Amniotic stem cell (primary cell): ENCODE results near the gene RAB12.
"Not testable (repeated sequence)": the region's sequence is repeated elsewhere in the genome, so short reads cannot be mapped to it uniquely, and the experiment has no call there.

Experiments
- DNase-seq: peaks from one replicate; lab custom pipeline; 2025; lab: John Stamatoyannopoulos, UW

RAB12 gene

DNA sequence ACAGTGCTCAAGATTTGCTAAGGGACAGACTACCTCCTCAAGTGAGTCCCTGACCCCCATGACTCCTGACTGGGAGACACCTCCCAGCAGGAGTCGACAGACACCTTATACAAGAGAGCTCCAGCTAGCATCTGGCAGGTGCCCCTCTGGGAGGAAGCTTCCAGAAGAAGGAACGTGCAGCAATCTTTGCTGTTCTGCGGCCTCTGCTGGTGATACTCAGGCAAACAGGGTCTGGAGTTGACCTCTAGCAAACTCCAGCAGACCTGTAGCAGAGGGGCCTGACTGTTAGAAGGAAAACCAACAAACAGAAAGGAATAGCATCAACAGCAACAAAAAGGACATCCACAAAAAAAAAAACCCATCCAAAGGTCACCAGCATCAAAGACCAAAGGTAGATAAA lies 38.1 kb downstream of the RAB12 start:
- DNase-seq = not testable (repeated sequence)

GRCh38 chr18:8651478-8652261 lies 42.4 kb downstream of the RAB12 start:
- not testable (repeated sequence) for DNase-seq

GRCh38 chr18:8654503-8655451 lies 45.5 kb downstream of the RAB12 start:
- no peak for DNase-seq

DNA sequence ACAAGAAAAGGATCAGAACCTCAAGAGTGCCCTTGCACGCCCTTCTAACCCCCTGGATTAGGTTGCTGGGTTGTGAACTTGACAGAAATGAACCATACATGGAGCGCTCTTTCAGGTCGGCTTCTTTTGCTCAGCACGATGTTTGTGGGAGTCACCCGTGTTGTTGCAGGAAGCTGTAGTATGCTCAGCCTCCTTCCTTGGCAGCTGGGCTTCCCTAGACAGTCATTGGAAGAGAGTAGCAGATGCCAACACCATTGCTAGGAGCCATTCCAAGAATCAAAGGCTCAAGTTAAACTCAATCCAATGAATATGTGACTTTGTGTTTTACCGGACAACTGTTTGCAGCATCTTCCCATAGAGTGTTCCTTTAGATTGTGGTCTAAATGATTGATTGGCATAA lies 47.0 kb downstream of the RAB12 start:
- DNase-seq = no peak

- no peak for DNase-seq
These were observed 48.0 kb downstream of the RAB12 start for GRCh38 chr18:8657050-8657820.

DNA sequence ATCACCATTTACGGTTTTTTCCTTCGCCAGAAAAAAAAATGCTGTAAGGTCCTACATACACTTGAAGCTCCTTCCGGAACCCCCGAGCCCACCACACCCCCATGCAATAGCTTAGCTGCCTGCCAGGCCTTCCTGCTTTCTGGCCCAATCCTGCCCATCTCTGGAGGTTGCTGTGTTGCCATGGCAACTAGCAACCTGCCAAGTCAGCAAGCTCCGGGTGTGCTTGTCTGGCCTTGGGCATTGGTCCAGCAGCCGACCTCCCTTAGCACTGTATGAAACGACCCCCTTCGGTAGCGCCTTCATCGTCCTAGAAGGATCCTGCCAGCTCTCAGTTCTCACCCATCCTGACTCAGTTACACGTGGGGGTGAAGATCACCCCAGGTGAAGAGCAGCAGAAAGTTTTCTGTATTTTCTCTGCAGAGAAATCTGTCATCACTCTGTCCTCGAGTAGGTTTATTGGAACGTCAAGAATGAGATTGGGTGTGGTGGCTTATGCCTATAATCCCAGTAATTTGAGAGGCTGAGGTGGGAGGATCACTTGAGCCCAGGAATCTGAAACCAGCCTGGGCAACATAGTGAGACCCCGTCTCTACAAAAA lies 48.7 kb downstream of the RAB12 start:
- no peak for DNase-seq

DNA sequence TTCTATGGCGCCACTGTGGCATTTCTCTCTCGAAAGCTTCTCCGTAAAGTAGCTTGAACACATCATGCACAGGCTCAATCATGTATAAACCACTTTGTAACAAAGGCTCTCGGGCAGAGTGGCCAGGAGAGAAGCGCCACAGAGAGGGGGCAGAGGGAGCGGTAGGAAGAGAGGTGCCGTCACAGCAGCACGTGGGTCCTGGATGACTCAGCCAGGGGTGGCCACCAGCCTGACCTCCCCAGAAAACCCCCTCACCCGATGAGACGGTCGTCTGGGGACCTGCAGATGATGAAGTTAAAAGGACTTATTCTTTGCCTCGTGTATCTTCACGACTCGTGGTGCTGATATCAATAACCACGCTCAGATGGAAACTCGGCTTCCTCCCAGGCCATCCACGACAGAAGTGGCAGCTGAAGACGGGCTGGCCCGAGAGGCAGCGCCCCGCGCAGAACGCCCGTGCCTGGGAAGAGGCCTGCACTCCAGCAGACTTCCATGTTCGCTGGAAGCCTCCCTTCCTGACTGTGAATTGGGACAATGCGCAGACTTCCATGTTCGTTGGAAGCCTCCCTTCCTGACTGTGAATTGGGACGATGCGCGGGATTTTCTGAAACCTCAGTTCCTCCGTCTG lies 49.7 kb downstream of the RAB12 start:
- DNase-seq = no peak

GRCh38 chr18:8659609-8660242 lies 50.5 kb downstream of the RAB12 start:
- DNase-seq = no peak

DNA sequence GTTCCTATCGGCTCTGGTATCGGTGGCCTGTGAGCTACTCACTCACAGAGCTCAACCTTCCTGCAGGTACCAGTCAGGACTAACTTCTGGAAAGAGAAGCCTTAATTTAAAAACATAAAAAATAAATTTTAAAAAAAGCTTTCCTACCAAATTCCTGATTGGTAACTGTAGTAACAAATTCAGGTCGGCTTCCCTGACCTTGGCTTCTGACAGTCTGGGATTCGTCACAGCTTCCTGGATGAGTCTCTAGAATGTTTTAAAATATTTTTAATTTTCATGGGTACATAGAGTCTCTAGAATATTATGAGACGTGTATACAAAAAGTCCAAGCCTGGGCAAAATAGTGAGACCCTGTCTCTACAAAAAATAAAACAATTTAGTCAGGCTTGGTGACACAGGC lies 51.1 kb downstream of the RAB12 start:
- no peak for DNase-seq

- DNase-seq = no peak
These were observed 52.7 kb downstream of the RAB12 start for GRCh38 chr18:8661754-8662559.

GRCh38 chr18:8662560-8663255 lies 53.5 kb downstream of the RAB12 start:
- no peak for DNase-seq

DNA sequence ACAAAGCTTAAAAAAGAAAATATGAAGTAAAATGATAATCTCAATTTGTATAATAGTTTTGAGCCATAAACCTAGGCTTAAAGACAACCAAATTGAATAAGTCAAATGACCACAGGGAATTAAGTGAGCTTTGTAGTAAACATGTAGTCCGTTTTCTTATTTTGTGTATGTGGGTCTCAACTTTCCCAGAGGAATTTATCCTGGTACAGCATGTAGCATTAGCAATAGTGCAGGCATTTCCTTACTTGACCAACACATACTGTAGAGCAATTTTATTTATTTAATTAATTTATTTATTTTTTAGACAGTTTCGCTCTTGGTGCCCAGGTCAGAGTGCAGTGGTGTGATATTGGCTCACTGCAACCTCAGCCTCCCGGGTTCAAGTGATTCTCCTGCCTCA lies 58.6 kb downstream of the RAB12 start:
- DNase-seq = no peak

- no peak for DNase-seq
These were observed 59.1 kb downstream of the RAB12 start for GRCh38 chr18:8668381-8668780.

- no peak for DNase-seq
These were observed 60.3 kb downstream of the RAB12 start for GRCh38 chr18:8669571-8669970.

DNA sequence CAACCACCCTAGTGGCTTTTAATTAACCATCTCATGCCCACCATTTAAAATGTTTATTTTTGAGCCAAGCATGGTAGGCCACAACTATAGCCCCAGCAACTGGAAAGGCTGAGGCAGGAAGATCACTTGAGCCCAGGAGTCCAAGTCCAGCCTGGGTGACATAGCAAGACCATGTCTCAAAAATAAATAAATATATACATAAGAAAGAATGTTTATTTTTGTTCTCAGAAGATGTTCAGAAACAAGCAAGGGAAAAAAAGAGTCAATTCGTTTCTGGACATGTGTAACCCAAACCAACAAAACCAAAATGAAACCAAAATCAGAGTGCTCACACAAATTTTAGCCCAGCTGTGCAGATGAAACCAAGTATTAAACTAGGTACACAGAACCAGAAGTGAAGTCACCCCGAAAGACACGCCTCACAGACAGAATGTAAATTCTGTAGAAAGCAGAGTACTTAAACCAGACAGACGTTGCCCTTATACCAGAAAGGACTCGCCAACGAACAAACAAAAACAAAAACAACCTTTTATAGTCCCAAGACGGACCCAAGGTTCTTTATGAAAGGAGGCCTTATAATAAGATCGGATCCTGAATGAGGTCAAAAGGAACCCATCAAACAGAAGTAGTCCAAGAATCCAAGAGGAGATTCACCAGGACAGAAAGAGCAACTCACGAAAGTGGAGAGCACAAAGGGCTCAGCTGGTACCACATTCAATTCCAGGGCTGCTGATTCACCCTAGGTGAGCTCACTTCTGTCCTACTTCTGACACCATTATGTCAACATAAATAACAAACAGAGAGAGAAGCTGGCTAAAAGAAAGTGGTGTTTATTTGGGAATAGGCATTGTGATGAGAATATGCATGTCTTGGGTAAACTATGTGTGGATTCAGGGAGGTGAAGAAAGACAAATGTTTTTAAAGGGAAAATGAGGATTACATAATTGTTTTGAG lies 64.3 kb downstream of the RAB12 start:
- no peak for DNase-seq

- no peak for DNase-seq
These were observed 65.8 kb downstream of the RAB12 start for GRCh38 chr18:8675057-8675456.

DNA sequence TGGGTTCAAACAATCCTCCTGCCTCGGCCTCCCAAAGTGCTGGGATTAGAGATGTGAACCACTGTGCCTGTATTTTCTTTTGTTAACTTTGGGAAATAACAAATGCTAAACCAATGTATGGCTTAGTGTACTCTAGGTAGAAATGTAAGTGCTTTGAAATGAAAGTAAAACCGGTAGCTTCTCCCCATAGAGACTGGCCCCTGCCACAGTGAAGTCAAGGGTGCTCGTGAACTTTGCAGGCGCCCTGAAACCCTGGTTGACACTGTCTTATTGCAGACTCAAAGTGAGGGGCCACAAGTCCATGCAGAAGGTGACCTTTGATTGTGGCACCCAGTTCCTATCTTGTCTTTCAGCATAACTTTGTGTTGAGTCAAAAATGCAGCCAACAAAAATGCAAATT lies 72.0 kb downstream of the RAB12 start:
- no peak for DNase-seq

DNA sequence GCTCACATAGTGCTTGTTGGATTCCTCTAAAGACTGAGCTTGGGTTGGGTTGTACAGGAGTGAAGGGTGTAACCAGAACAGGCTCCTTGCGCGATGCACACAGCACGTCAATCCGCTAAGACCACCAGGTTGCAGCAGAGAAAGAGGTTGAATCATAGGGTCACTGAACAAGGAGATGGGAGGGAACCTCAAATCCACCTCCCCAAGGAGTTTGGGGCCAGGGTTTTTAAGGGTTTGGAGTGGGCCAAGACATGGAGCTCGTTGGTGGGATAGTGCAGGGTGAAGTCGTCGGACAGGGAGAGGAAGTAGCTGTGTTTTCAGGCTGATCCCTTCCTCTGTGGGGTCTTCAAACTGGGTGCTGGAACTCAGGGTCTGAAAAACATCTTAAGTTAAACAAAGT lies 75.3 kb downstream of the RAB12 start:
- DNase-seq = no peak
